ENCODE measurements around the gene ANGPTL8.

ANGPTL8 gene

GRCh38 chr19:11239377-11240000 lies at the start of gene ANGPTL8:
ANGPTL8 (plus strand) TSS chr19:11239619; CDS start chr19:11239638, 19 bp downstream.
- DNase-seq (ENCODE audit: low read depth): no peak

GRCh38 chr19:11190501-11190900 lies 48.9 kb upstream of the ANGPTL8 start:
- no peak for DNase-seq (ENCODE audit: low read depth)

GRCh38 chr19:11191273-11191755 lies 48.1 kb upstream of the ANGPTL8 start:
- DNase-seq (ENCODE audit: low read depth): peak; percentile 76

DNA sequence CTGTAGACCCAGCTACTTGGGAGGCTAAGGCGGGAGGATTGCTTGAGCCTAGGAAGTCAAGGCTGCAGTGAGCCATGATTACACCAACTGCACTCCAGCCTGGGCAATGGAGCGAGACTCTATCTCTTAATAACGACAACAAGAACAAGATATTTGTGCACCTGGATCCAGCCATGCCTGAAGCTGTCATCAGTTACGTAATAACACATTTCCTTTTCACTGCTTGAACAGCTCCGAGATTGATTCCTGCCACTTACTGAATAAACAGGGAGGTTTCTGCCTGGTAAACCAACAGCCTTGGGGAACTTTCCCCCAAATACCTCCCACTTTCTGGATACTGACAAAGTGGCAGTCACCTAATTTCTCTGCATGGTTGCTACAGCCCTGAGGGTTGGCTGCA lies 47.5 kb upstream of the ANGPTL8 start:
- DNase-seq (ENCODE audit: low read depth): no peak

DNA sequence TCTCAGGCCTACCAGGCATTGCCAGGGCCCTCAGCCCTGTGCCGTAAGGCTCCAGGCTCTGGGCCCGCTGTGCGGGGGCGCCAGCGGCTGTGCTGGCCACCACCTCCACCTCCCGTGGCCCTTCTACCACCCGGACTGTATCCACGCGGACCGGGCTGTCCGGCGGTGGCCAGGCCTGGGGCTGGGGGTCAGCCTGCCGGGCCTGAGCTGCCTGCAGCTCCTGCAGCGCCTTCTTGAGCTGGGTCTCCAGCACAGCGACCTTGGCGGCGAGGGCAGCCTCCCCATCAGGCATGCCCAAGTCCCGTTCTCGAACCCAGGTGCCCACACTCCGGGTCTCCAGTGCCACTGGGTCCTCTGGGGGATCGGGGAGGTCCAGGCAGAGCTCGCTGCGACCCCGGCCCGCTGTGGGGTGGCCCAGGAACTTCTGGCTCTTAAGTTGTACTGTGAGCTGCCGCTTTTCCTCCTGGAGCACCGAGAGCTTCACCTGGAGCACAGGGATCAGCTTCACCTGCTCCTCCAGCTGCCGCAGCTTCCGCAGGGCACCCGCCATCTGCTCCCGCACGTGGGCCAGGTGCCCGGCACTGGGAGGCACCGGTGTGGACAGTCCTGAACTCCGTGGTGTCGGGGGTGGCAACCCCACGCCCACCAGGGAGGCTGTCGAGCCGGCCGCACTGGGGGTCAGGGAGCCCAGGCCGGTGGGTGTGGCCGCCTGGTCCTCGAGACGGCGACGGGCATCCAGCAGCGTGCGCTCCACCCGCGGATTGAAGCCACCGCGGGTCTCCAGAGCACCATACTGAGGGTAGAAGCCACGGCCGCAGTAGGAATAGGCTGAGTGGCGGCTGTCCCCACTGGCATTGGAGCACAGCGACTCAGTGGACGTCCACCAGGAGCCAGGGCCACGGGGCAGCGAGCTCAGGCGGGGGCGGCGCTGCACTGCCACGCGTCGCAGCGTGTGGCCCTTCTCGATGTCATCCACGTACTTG lies 46.2 kb upstream of the ANGPTL8 start:
- no peak for DNase-seq (ENCODE audit: low read depth)

DNA sequence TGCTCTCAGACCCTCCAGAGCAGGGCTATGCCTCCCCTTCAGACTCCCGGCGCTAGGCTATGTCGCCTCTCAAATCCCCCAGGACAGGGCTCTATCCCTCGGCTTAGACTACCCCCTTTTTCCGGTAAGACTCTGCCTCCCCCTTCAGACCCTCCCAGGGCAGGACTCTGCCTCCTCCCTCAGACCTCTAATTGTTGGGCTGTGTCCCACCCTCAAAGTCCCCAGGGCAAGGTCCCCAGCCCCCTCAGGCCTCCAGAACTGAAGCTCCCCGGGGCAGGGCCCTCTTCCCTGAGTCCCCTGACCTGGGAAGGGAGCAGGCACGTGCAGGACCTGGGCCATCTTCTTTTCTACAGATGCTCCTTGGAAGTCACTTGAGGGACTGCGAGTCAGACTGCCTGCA lies 45.2 kb upstream of the ANGPTL8 start:
- no peak for DNase-seq (ENCODE audit: low read depth)

DNA sequence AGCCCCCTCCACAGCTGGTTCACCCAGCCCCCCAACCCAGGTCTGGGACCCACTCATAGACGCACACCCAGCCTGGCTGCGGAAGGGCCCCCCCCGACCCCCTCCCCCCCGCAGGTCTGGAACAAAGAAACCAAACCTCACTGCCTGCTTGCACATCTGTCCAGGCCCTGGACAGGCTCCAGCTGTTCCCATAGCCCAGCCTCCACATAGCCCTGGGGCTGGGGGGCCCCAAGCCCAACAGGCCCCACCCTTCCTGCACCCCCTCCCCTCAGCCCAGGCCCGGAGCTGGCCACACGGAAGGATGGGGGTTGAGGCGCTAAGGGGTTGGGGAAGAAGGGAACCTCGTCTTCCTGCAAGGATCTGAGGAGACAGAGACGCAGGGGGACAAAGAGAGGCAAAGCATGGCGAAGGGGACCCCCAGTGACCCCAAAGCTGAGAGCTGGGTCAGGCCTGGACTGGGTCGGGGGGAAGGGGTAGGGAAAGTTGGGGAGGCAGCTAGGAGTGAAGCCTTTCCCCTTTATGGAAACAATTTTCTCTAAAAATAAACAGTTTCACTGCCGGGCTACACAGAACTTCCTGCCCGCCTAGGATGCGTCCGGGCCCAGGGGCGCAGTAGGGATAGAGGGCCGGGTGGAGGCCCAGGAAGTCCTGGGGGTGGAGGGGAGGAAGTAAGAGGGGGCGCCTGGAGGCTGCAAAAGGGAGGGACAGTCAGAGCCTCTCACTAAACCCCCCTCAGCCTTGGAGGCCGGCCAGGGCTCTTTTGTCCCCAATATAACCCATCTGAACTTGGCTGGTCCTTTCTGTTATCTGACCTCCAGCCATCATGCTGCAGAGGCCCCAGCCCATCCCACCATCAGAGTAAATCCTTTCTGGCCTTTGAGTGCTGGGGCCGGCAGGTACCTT lies 44.5 kb upstream of the ANGPTL8 start:
- no peak for DNase-seq (ENCODE audit: low read depth)

GRCh38 chr19:11195681-11196080 lies 43.7 kb upstream of the ANGPTL8 start:
- DNase-seq (ENCODE audit: low read depth): no peak

DNA sequence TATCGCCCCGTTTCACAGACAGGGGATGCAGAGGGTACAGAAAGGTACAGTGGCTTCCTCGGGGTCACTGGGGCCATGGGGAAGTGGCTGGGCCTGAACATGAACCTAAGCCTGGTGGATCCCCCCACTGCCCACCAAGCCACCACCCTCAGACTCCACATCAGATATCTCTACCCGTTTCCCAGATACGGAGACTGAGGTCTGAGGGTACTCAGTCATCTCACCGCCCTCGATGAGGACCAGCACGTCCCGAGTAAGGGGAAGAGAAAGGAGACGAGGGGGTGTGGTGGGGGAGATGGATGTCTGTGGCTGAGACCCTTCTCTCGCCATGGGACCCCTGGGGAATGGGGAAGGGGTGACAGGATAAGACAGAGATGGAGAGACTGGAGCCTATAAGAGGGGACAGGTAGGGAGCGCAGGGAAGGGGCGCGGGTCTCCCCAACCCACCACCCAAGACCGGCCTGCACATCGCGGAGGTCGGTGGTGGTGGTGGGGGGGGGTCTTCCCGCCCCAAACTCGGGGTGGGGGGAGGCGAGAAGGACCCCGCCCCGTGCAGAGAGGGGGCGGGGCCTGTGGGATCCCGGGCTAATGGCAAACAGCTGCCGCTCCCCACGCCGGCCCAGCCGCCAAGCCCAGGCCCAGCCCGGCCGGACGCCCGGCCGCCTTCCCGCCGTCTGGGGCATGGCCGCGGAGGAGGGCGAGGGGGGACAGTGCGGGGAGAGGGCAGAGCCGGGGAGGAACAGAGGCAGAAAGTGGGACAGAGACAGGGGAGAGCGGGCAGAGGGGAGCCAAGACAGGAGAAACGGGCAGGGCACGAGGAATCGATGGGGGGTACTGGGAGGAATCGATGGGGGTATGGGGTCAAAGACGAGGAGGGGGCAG lies 42.8 kb upstream of the ANGPTL8 start:
- no peak for DNase-seq (ENCODE audit: low read depth)

DNA sequence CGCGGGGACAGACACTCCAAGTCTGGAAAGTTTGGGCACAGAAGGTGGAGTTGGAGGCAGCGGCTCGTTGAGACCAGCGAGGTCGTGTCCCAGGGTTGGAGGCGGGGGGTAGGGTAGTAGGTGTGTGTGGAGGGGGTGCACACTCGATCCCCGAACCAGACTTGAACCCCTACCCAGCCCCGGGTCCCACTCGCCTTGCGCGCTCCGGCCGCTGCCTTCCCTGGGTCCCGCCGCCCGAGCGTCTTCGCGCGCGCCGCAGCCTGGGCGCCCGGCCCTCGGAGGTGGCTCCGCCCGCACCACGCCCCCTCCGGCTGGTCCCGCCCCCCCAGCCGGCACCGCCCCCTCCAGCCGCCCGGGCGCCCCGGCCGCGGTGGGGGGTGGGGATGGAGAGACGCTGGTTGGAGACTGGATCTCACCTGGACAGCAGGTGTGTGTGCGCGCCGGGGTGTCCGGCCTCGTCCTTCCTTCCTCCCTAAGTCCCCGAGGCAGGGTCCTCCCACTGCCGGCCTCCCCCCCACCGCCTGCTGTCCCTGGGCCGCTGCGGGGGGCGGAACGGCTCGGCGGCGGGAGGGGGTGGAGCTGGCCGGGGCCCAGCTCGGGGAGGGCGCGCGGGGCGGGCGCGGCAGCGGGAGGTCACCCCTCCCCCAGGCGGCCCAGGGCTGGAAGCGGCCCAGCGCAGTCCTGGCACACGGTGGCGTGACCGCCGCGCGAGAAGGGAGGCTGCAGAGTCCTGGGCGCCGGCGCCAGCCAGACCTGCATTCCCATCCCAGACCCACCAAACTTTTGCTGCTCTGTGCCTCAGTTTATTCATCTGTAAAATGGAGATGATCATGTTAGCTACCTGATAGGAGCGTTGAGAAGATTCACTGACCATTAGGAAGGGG lies 41.9 kb upstream of the ANGPTL8 start, which contains the start of gene KANK2:
TSS of gene KANK2 (minus strand) at position 255 of the 884 bp plus-strand sequence. CDS start 3,034 bp downstream, outside the sequence.
- peak; percentile 72 for DNase-seq (ENCODE audit: low read depth)

- DNase-seq (ENCODE audit: low read depth): no peak
These were observed 41.3 kb upstream of the ANGPTL8 start for GRCh38 chr19:11198175-11198534.

DNA sequence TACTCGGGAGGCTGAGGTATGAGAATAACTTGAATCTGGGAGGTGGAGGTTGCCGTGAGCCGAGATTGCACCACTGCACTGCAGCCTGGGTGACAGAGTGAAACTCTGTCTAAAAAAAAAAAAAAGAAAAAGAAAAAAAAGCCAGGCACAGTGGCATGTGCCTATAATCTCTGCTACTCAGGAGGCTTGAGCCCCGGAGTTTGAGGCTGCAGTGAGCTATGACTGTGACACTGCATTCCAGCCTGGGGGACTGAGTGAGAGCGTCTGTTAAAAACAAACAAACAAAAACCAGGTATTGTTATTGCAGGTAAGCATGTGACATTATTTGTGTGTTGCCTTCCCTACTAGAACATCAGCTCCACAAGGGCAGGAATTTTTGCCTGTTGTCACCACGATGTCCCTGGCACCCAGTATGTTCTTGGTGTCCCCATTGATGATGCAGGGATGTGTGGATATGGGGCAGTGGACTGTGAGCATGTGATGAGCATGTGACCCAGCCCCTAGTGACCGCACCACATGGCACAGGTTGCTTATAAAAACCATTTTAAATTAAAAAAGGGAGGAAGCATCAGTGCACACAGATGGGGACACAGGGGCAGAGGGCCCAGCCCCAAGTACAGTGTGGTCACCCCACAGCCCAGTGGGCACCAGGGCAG lies 40.5 kb upstream of the ANGPTL8 start:
- no peak for DNase-seq (ENCODE audit: low read depth)

- no peak for DNase-seq (ENCODE audit: low read depth)
These were observed 39.9 kb upstream of the ANGPTL8 start for GRCh38 chr19:11199517-11199916.

DNA sequence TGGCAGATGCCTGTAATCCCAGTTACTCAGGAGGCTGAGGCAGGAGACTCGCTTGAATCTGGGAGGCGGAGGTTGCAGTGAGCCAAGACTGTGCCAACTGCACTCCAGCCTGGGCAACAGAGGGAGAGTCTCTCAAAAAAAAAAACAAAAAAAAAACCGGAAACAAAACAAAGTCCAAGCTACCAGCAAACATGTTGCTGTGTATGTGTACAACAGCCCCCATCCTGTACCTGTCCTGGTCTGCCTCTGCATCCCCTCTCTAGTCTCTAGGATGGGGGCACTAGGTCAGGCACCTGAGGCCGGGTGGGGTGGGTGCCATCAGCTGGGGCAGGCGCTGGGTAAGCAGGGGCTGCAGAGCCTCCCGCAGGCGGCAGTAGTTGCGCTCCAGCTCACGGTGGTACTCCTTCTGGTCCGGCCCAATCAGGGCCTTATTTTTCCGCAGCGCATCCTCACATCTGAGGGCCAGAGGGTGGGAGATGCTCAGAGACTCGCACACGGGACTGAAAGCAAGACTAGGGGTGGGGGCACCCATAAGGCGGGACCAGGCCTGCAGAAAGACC lies 39.3 kb upstream of the ANGPTL8 start:
- DNase-seq (ENCODE audit: low read depth): no peak

GRCh38 chr19:11200931-11201330 lies 38.5 kb upstream of the ANGPTL8 start:
- DNase-seq (ENCODE audit: low read depth): no peak

- no peak for DNase-seq (ENCODE audit: low read depth)
These were observed 37.6 kb upstream of the ANGPTL8 start for GRCh38 chr19:11201791-11202190.

GRCh38 chr19:11202488-11203193 lies 36.8 kb upstream of the ANGPTL8 start:
- no peak for DNase-seq (ENCODE audit: low read depth)
